HG03060 (cell line): ENCODE data around the gene NOL3.

Experiments
- ATAC-seq: cut with Tn5 transposase; IDR thresholded peaks from one replicate; pipeline ENCODE4 v1.9.1; 2021; ENCODE audit warnings: low read depth, moderate number of reproducible peaks; ENCODE audit not compliant: unreplicated experiment

Gene NOL3

GRCh38 chr16:67169011-67169451, 1.3 kb upstream of the NOL3 start:
- ATAC-seq: no peak

- no peak for ATAC-seq
These were observed 633 bp upstream of the NOL3 start for GRCh38 chr16:67169642-67170167.

- ATAC-seq: no peak
These were observed 761 bp downstream of the NOL3 start for GRCh38 chr16:67170949-67171649.

GRCh38 chr16:67173323-67173722, 3.0 kb downstream of the NOL3 start:
- ATAC-seq: no peak

- no peak for ATAC-seq
These were observed 3.7 kb downstream of the NOL3 start for GRCh38 chr16:67173808-67174705.

GRCh38 chr16:67174706-67175231, 4.4 kb downstream of the NOL3 start:
- no peak for ATAC-seq

GRCh38 chr16:67176662-67177061, 6.3 kb downstream of the NOL3 start:
- no peak for ATAC-seq

GRCh38 chr16:67177743-67178699, 7.7 kb downstream of the NOL3 start:
- no peak for ATAC-seq

- ATAC-seq: no peak
These were observed 9.2 kb downstream of the NOL3 start for GRCh38 chr16:67179421-67180080.

- ATAC-seq: no peak
These were observed 9.8 kb downstream of the NOL3 start for GRCh38 chr16:67180166-67180565.

GRCh38 chr16:67181346-67181745, 11.0 kb downstream of the NOL3 start:
- ATAC-seq: no peak

GRCh38 chr16:67182288-67182687, 11.9 kb downstream of the NOL3 start:
- no peak for ATAC-seq

GRCh38 chr16:67183284-67183626, 12.9 kb downstream of the NOL3 start:
- ATAC-seq: no peak

- ATAC-seq: peak; percentile 87
These were observed 13.5 kb downstream of the NOL3 start, which contains the start of gene MATCAP1 for GRCh38 chr16:67183627-67184452. TSS of gene MATCAP1 (minus strand) at chr16:67183963. CDS start at chr16:67180610, 3,353 bp downstream.

- no peak for ATAC-seq
These were observed 14.2 kb downstream of the NOL3 start for GRCh38 chr16:67184453-67184994.

- no peak for ATAC-seq
These were observed 14.8 kb downstream of the NOL3 start for GRCh38 chr16:67184995-67185650.

GRCh38 chr16:67185651-67186134, 15.4 kb downstream of the NOL3 start:
- no peak for ATAC-seq

GRCh38 chr16:67186550-67186950, 16.2 kb downstream of the NOL3 start:
- ATAC-seq: no peak
